ENCODE results near the gene STRADA. TPM values are rescaled to one million over a fixed set of nuclear protein-coding genes. Genes with fewer than 3 reads are reported as not detected.

The STRADA gene
- total and polyA plus RNA-seq, 10 of the 15 experiments (the other 5 are each of a cell fraction or from before 2014, with no cell fraction given): 13.3 to 54.1 (median 44.0) TPM

DNA sequence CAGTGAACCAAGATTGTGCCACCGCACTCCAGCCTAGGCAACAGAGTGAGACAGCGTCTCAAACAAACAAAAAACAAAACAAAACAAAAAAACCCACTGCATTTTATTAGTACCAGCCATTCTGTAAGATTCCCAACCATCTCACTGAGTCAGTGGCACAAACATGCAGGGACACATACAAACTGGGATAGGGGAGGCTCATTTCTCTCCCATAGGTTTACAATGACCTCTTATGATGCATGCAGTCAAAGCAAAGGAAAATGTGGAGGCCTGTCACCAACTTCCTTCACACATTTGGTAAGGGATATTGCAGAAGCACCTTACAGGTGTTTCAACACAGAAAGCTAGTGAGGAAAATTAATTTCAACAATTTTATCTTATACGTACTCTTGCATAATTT is 12.4 kb upstream of the STRADA start:
- POLR2A ChIA-PET: interaction anchor here (0.6 to 0.7 kb wide), 2 partner anchors 89 to 146 kb away, joined by 5 to 7 read pairs; no protein-coding TSS in a partner anchor
- CTCF ChIA-PET: no interaction called here
- Histone ChIP-seq H3K36me3 (ENCODE audit: control insufficient read depth in 2 of 2, insufficient read depth in 2 of 2, low read length in 1 of 2) (peaks cover 5 to 32% of the 10 kb centered on the region in 2 experiments), H3K9ac (ENCODE audit: control insufficient read depth, insufficient read depth, low read length) (no peak overlapping the region), H3K79me2 (ENCODE audit: control insufficient read depth, insufficient read depth, low read length) (no peaks in the 10 kb centered on the region), H3K4me3 (no peak overlapping the region), H3K9me3 (replicated peaks; ENCODE audit: control insufficient read depth, insufficient read depth, low read length) (no peaks in the 10 kb centered on the region), H3K27ac (ENCODE audit: control insufficient read depth, insufficient read depth) (no peak overlapping the region), H3K27me3 (replicated peaks in 1 of 2; ENCODE audit: control insufficient read depth in 2 of 2, insufficient read depth in 2 of 2, low read length in 1 of 2) (no peaks in the 10 kb centered on the region), H3K4me2 (ENCODE audit: control insufficient read depth, insufficient read depth) (no peak overlapping the region), H4K20me1 (ENCODE audit: control insufficient read depth, insufficient read depth) (no peaks in the 10 kb centered on the region), H2AFZ (ENCODE audit: control insufficient read depth, low read depth, low read length) (no peak overlapping the region), H3K4me1 (ENCODE audit: control insufficient read depth, insufficient read depth, low read length) (peaks cover 4% of the 10 kb centered on the region; the same call in 1 of the 2 replicates)
- intact Hi-C loops (cut with micrococcal nuclease; ENCODE audit: unreplicated experiment) (no loop called here), in situ Hi-C loops (cut with MboI) (no loop called here)
- DNase-seq (ENCODE audit: low read depth, low spot score) (no peak), ATAC-seq (no peak), FAIRE-seq (no peak)
- no TSS peak for BruUV-seq (replicated peaks)
- SMC1A ChIA-PET (ENCODE audit: uncharacterized antibody, unreplicated experiment): interaction anchor here (1.9 kb wide), 1 partner anchor 22 kb away, joined by 5 read pairs; no protein-coding TSS in a partner anchor
- 100% methylated on average over 3 of the region's 3 CpGs for WGBS (ENCODE audit: insufficient coverage, insufficient replicate concordance, low lambda C conversion rate, missing lambda C conversion rate)
- TF ChIP-seq, protein P1, sequence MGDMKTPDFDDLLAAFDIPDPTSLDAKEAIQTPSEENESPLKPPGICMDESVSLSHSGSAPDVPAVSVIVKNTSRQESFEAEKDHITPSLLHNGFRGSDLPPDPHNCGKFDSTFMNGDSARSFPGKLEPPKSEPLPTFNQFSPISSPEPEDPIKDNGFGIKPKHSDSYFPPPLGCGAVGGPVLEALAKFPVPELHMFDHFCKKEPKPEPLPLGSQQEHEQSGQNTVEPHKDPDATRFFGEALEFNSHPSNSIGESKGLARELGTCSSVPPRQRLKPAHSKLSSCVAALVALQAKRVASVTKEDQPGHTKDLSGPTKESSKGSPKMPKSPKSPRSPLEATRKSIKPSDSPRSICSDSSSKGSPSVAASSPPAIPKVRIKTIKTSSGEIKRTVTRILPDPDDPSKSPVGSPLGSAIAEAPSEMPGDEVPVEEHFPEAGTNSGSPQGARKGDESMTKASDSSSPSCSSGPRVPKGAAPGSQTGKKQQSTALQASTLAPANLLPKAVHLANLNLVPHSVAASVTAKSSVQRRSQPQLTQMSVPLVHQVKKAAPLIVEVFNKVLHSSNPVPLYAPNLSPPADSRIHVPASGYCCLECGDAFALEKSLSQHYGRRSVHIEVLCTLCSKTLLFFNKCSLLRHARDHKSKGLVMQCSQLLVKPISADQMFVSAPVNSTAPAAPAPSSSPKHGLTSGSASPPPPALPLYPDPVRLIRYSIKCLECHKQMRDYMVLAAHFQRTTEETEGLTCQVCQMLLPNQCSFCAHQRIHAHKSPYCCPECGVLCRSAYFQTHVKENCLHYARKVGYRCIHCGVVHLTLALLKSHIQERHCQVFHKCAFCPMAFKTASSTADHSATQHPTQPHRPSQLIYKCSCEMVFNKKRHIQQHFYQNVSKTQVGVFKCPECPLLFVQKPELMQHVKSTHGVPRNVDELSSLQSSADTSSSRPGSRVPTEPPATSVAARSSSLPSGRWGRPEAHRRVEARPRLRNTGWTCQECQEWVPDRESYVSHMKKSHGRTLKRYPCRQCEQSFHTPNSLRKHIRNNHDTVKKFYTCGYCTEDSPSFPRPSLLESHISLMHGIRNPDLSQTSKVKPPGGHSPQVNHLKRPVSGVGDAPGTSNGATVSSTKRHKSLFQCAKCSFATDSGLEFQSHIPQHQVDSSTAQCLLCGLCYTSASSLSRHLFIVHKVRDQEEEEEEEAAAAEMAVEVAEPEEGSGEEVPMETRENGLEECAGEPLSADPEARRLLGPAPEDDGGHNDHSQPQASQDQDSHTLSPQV (IDR thresholded peaks at IDR 0.05): no peak
- TF ChIP-seq, protein P2, sequence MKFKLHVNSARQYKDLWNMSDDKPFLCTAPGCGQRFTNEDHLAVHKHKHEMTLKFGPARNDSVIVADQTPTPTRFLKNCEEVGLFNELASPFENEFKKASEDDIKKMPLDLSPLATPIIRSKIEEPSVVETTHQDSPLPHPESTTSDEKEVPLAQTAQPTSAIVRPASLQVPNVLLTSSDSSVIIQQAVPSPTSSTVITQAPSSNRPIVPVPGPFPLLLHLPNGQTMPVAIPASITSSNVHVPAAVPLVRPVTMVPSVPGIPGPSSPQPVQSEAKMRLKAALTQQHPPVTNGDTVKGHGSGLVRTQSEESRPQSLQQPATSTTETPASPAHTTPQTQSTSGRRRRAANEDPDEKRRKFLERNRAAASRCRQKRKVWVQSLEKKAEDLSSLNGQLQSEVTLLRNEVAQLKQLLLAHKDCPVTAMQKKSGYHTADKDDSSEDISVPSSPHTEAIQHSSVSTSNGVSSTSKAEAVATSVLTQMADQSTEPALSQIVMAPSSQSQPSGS (IDR thresholded peaks at IDR 0.05; ENCODE audit: low read length): no peak
- TF ChIP-seq CEBPB (IDR thresholded peaks at IDR 0.05; ENCODE audit: borderline replicate concordance in 1 of 2, low read depth in 2 of 2, low read length in 2 of 2): no peak
- no peak for TF ChIP-seq SREBF2 (IDR thresholded peaks at IDR 0.05; ENCODE audit: low read length)
- no peak for TF ChIP-seq KAT2A (conservative IDR thresholded peaks at IDR 0.05; ENCODE audit: control insufficient read depth, low read depth, low read length)
- TF ChIP-seq EED (IDR thresholded peaks at IDR 0.05; ENCODE audit: low read depth): no peak
- no peak for TF ChIP-seq MTA2 (IDR thresholded peaks at IDR 0.05; ENCODE audit: low read depth)
- RAD21 ChIA-PET (ENCODE audit: unreplicated experiment): no interaction called here
